ENCODE results near the gene ADRA2A. TPM values are rescaled to one million over a fixed set of nuclear protein-coding genes. Genes with fewer than 3 reads are reported as not detected.

ADRA2A gene
- total RNA-seq, 4 donors from 2014 or later = 2.3 to 5.6 (median 4.5) TPM

DNA sequence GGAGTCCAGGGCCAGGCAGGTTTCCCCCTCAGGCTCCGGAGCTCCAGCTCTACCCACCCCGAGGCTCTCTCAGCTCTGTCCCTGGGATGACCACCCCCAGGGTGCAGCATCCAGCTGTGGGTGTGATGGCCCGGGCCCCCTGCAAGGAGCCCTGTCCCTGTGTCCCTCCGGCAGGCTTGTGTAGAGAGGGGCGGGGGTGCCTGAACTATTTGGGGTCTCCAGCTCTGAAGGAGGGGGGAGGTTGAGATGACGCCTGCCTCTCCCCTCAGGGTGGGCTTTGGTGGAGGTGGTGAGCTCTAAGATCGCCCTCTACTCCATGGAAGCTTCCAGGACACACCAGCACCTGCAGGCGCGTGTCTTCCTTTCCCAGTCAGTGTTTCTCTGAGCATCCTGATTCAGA is 39.4 kb downstream of the ADRA2A start:
- TF ChIP-seq, protein P1, sequence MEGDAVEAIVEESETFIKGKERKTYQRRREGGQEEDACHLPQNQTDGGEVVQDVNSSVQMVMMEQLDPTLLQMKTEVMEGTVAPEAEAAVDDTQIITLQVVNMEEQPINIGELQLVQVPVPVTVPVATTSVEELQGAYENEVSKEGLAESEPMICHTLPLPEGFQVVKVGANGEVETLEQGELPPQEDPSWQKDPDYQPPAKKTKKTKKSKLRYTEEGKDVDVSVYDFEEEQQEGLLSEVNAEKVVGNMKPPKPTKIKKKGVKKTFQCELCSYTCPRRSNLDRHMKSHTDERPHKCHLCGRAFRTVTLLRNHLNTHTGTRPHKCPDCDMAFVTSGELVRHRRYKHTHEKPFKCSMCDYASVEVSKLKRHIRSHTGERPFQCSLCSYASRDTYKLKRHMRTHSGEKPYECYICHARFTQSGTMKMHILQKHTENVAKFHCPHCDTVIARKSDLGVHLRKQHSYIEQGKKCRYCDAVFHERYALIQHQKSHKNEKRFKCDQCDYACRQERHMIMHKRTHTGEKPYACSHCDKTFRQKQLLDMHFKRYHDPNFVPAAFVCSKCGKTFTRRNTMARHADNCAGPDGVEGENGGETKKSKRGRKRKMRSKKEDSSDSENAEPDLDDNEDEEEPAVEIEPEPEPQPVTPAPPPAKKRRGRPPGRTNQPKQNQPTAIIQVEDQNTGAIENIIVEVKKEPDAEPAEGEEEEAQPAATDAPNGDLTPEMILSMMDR (IDR thresholded peaks at IDR 0.05) = no peak
- no peak for TF ChIP-seq POLR2A (IDR thresholded peaks at IDR 0.05)
- TF ChIP-seq POLR2AphosphoS5 (IDR thresholded peaks at IDR 0.05) = no peak
- TF ChIP-seq EP300 (IDR thresholded peaks at IDR 0.05) = no peak
- H3K27me3 ChIP-seq = no peaks in the 10 kb centered on the region
- WGBS = 90% methylated on average over 3 of the region's 9 CpGs
- H3K36me3 ChIP-seq = no peaks in the 10 kb centered on the region
- no peak overlapping the region for H3K4me3 ChIP-seq
- DNase-seq (ENCODE audit: low spot score in 2 of 2) = peak in 1 of 2 donors; percentile 65
- no peak overlapping the region for H3K27ac ChIP-seq
- no peaks in the 10 kb centered on the region for H3K9me3 ChIP-seq
- H3K4me1 ChIP-seq = peaks cover 3% of the 10 kb centered on the region

DNA sequence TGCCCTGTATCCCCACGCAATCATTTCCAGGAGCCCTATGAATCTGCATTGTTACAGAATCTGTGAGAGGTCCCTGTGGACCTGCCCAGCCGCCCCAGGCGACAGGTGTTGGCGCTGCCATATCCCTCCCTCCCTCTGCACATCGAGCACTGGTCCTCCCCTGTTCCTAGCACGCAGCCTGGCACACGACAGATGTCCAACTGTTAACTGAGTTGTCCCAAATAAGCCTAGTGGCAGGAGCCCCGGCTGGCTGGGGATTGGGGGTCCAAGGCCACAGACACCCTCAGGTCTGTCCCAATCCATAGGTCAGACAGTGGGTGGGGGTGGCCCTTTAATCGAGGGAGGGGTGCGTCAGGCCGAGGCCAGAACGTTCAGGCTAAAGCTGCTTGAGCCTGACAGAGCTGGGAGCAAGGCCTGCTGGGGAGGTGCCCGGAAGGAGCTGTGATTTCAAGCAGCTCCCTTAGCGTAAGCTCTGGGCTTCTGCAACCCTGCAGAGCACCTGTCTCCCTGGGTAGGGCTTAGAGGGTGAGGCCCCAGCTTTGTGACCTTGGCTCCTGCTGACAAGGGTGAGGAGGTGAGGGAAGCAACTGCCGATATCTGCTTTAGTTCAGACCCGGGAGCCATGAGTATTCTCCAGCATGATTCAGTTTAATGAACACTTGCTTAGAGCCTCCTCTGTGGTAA is 40.1 kb downstream of the ADRA2A start:
- H3K4me3 ChIP-seq = no peak overlapping the region
- WGBS = 85% methylated on average over 12 of the region's 16 CpGs
- H3K27ac ChIP-seq = no peak overlapping the region
- TF ChIP-seq POLR2A (IDR thresholded peaks at IDR 0.05) (no peak), POLR2AphosphoS5 (IDR thresholded peaks at IDR 0.05) (no peak), EP300 (IDR thresholded peaks at IDR 0.05) (no peak)
- TF ChIP-seq, protein P1 (IDR thresholded peaks at IDR 0.05) = no peak
- peak in 1 of 2 donors; percentile 57 for DNase-seq (ENCODE audit: low spot score in 2 of 2)
- H3K4me1 ChIP-seq = peaks cover 3% of the 10 kb centered on the region
- H3K27me3 ChIP-seq = no peaks in the 10 kb centered on the region
- H3K36me3 ChIP-seq = no peaks in the 10 kb centered on the region
- H3K9me3 ChIP-seq = no peaks in the 10 kb centered on the region

DNA sequence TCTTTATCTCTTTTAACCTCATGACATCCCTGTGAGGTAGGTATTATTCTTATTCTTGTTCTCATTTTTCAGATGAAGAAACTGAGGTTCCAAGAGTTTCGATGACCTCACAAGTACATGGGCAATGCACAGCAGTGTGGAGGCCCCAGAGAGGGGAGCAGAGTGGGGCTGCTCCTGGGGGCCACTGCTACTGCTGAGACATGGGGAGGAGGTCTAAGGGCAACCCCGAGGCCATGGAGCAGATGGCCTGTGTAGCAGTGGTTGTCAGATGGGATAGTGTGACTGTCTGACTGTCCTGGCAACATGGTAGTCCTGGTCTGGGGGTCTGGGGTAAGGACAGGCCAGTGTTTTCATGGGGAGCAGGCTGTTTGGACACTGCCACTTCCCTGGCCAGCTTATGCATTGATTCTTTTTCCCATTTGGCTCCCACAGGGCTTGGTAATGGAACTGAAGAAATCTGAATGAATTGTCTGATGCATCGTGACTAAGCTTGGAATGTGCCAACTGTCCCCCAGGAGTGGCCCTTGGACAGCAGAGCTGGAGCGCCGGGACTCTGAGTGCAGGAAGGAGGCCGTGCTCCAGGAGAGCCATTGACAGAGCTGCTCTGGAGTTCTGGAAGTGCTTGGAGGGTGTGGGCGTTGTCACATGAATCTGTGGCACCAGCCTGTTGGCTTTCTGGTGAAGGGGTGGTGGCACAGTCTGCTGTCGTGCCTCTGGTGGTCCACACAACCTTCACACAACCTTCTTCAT is 40.9 kb downstream of the ADRA2A start:
- Histone ChIP-seq H3K9me3 (no peaks in the 10 kb centered on the region), H3K36me3 (no peaks in the 10 kb centered on the region), H3K27me3 (no peaks in the 10 kb centered on the region), H3K27ac (no peak overlapping the region), H3K4me3 (no peak overlapping the region), H3K4me1 (peaks cover 3% of the 10 kb centered on the region)
- TF ChIP-seq, protein P1 (IDR thresholded peaks at IDR 0.05) = no peak
- TF ChIP-seq POLR2AphosphoS5 (IDR thresholded peaks at IDR 0.05) = no peak
- no peak for TF ChIP-seq EP300 (IDR thresholded peaks at IDR 0.05)
- TF ChIP-seq POLR2A (IDR thresholded peaks at IDR 0.05) = no peak
- WGBS = 86% methylated on average over 8 of the region's 8 CpGs
- peak in 1 of 2 donors; percentile 65 for DNase-seq (ENCODE audit: low spot score in 2 of 2)

DNA sequence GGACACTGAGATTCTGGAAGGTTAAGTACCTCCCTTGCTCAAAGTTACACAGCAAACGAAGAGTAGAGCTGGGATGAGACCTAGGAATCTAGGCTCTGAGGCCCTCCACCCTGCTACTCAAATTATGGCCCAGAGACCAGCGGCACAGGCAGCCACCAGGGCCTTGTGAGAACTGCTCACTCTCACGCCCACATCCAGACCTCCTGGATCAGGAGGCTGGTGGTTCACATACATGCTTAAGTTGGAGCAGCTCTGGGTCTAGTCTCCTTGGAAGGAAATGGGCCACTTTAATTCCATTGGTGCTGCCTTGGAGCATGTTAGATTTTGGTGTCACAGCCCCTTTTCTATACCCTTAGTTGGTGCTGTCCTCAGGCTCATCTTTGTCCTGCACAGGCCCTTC is 41.9 kb downstream of the ADRA2A start:
- Histone ChIP-seq H3K27me3 (no peaks in the 10 kb centered on the region), H3K27ac (no peak overlapping the region), H3K36me3 (no peaks in the 10 kb centered on the region), H3K4me3 (no peak overlapping the region), H3K4me1 (peaks cover 3% of the 10 kb centered on the region), H3K9me3 (no peaks in the 10 kb centered on the region)
- TF ChIP-seq POLR2A (IDR thresholded peaks at IDR 0.05) = no peak
- no peak for DNase-seq (ENCODE audit: low spot score in 2 of 2)
- WGBS = 93% methylated on average over 3 of the region's 3 CpGs

DNA sequence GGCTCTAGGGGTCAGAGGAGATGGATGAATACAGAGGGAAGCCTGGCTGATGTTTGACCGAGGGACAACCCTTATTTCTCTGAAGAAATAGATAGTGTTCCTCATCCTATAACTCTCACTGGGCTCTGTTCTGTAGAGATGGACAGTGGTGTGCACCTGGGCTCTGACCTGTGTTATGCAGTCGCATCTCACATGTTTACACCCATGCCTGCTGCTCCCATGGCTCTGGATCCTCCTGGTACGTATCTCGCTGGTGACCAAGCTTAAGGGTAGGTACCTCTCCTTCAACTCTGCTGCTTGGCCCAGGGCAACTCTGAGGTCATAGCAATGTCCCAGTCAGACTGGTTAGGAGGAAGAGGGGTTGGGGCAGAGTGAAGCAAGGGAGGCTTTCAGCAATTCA is 42.8 kb downstream of the ADRA2A start:
- Histone ChIP-seq H3K4me3 (no peak overlapping the region), H3K27me3 (no peaks in the 10 kb centered on the region)

DNA sequence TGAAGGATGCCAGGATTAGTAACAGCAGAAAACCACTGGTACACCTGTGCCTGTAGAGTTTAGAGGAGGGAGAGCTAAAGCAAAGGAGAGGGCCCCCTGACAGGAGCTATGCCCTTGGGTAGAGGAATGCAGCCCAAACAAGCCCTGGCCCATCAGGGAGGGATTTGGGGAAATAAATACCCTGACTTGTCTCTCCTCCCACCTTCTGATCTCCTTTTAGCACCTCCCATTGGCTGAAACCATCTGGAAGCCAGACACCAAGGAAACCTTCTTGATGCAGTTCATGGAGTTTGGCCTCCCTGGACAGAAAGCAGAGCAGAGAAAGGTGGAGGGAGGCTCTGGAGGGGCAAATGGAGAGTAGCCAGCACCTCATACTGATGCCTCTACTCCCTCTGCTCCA is 45.3 kb downstream of the ADRA2A start:
- Histone ChIP-seq H3K27ac (no peak overlapping the region), H3K36me3 (no peaks in the 10 kb centered on the region), H3K4me3 (no peak overlapping the region)

More for the DNA sequence above, 42.8 kb downstream of the ADRA2A start:
- Histone ChIP-seq H3K27ac (no peak overlapping the region), H3K9me3 (no peaks in the 10 kb centered on the region), H3K36me3 (no peaks in the 10 kb centered on the region), H3K4me1 (peaks cover under 1% of the 10 kb centered on the region)
- 91% methylated on average over 4 of the region's 4 CpGs for WGBS
- no peak for TF ChIP-seq POLR2A (IDR thresholded peaks at IDR 0.05)
- no peak for DNase-seq (ENCODE audit: low spot score in 2 of 2)

More for the DNA sequence above, 45.3 kb downstream of the ADRA2A start:
- Histone ChIP-seq H3K9me3 (no peaks in the 10 kb centered on the region), H3K27me3 (peaks cover under 1% of the 10 kb centered on the region), H3K4me1 (no peaks in the 10 kb centered on the region)
- TF ChIP-seq POLR2AphosphoS5 (IDR thresholded peaks at IDR 0.05) (no peak), POLR2A (IDR thresholded peaks at IDR 0.05) (no peak), EP300 (IDR thresholded peaks at IDR 0.05) (no peak)
- TF ChIP-seq, protein P1 (IDR thresholded peaks at IDR 0.05) = no peak
- DNase-seq (ENCODE audit: low spot score in 2 of 2) = no peak
